ENCODE results near the gene OASL. TPM values are rescaled to one million over a fixed set of nuclear protein-coding genes. Genes with fewer than 3 reads are reported as not detected.

Gene OASL
- total and polyA plus RNA-seq, 9 of the 15 experiments (the other 6 are each of a cell fraction or from before 2014, with no cell fraction given), result 0.14 TPM; not detected in 8

DNA sequence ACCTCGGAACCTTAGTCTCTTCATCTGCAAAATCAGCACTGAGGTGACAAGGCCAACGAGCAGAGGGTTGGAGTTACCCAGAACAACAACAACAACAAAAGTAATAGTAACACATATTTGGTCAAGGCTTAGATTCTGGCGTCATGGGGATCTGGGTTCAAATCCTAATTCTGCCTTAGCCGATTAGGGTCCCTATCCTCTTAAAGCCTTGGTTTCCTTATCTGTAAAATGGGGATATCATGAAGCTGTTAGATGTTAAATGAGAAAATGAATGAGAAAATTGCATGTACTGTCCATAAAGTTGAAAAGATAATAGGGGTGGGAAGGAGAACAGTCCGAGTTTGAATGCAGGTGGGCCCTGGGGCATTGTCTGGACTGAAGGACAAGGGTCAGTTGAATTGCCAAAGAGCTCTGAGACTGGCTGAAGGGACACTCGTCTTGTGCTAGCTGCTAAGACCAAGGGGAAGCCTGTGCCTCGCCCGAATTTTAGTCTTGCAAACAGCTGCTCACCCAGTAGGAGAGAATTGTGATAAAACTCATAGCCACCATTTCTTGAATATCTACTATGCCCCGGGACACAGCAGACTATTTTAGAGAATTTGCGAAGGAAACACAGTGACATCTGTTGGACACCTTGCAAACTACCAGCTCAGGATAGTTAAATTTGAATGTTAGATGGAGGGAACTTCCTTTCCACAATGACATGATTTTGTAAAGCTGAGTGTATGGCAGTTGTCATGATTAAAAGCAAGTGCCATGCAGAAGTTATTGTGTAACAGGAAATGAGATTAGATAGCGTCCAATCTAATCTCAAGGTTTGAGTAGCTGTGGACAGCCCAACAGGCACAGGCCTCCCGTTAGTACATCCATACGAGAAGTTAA lies 67.5 kb downstream of the OASL start (continued):
- TF ChIP-seq, protein P1, sequence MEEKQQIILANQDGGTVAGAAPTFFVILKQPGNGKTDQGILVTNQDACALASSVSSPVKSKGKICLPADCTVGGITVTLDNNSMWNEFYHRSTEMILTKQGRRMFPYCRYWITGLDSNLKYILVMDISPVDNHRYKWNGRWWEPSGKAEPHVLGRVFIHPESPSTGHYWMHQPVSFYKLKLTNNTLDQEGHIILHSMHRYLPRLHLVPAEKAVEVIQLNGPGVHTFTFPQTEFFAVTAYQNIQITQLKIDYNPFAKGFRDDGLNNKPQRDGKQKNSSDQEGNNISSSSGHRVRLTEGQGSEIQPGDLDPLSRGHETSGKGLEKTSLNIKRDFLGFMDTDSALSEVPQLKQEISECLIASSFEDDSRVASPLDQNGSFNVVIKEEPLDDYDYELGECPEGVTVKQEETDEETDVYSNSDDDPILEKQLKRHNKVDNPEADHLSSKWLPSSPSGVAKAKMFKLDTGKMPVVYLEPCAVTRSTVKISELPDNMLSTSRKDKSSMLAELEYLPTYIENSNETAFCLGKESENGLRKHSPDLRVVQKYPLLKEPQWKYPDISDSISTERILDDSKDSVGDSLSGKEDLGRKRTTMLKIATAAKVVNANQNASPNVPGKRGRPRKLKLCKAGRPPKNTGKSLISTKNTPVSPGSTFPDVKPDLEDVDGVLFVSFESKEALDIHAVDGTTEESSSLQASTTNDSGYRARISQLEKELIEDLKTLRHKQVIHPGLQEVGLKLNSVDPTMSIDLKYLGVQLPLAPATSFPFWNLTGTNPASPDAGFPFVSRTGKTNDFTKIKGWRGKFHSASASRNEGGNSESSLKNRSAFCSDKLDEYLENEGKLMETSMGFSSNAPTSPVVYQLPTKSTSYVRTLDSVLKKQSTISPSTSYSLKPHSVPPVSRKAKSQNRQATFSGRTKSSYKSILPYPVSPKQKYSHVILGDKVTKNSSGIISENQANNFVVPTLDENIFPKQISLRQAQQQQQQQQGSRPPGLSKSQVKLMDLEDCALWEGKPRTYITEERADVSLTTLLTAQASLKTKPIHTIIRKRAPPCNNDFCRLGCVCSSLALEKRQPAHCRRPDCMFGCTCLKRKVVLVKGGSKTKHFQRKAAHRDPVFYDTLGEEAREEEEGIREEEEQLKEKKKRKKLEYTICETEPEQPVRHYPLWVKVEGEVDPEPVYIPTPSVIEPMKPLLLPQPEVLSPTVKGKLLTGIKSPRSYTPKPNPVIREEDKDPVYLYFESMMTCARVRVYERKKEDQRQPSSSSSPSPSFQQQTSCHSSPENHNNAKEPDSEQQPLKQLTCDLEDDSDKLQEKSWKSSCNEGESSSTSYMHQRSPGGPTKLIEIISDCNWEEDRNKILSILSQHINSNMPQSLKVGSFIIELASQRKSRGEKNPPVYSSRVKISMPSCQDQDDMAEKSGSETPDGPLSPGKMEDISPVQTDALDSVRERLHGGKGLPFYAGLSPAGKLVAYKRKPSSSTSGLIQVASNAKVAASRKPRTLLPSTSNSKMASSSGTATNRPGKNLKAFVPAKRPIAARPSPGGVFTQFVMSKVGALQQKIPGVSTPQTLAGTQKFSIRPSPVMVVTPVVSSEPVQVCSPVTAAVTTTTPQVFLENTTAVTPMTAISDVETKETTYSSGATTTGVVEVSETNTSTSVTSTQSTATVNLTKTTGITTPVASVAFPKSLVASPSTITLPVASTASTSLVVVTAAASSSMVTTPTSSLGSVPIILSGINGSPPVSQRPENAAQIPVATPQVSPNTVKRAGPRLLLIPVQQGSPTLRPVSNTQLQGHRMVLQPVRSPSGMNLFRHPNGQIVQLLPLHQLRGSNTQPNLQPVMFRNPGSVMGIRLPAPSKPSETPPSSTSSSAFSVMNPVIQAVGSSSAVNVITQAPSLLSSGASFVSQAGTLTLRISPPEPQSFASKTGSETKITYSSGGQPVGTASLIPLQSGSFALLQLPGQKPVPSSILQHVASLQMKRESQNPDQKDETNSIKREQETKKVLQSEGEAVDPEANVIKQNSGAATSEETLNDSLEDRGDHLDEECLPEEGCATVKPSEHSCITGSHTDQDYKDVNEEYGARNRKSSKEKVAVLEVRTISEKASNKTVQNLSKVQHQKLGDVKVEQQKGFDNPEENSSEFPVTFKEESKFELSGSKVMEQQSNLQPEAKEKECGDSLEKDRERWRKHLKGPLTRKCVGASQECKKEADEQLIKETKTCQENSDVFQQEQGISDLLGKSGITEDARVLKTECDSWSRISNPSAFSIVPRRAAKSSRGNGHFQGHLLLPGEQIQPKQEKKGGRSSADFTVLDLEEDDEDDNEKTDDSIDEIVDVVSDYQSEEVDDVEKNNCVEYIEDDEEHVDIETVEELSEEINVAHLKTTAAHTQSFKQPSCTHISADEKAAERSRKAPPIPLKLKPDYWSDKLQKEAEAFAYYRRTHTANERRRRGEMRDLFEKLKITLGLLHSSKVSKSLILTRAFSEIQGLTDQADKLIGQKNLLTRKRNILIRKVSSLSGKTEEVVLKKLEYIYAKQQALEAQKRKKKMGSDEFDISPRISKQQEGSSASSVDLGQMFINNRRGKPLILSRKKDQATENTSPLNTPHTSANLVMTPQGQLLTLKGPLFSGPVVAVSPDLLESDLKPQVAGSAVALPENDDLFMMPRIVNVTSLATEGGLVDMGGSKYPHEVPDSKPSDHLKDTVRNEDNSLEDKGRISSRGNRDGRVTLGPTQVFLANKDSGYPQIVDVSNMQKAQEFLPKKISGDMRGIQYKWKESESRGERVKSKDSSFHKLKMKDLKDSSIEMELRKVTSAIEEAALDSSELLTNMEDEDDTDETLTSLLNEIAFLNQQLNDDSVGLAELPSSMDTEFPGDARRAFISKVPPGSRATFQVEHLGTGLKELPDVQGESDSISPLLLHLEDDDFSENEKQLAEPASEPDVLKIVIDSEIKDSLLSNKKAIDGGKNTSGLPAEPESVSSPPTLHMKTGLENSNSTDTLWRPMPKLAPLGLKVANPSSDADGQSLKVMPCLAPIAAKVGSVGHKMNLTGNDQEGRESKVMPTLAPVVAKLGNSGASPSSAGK (IDR thresholded peaks at IDR 0.05), result 0 out of 2 replicates have a peak, but pooled peaks have one; percentile 9
- TF ChIP-seq GABPA (tag; conservative IDR thresholded peaks at IDR 0.05; ENCODE audit: low read depth), result peak; percentile 40; the same call in 1 of the 2 replicates
- TF ChIP-seq, protein P2, sequence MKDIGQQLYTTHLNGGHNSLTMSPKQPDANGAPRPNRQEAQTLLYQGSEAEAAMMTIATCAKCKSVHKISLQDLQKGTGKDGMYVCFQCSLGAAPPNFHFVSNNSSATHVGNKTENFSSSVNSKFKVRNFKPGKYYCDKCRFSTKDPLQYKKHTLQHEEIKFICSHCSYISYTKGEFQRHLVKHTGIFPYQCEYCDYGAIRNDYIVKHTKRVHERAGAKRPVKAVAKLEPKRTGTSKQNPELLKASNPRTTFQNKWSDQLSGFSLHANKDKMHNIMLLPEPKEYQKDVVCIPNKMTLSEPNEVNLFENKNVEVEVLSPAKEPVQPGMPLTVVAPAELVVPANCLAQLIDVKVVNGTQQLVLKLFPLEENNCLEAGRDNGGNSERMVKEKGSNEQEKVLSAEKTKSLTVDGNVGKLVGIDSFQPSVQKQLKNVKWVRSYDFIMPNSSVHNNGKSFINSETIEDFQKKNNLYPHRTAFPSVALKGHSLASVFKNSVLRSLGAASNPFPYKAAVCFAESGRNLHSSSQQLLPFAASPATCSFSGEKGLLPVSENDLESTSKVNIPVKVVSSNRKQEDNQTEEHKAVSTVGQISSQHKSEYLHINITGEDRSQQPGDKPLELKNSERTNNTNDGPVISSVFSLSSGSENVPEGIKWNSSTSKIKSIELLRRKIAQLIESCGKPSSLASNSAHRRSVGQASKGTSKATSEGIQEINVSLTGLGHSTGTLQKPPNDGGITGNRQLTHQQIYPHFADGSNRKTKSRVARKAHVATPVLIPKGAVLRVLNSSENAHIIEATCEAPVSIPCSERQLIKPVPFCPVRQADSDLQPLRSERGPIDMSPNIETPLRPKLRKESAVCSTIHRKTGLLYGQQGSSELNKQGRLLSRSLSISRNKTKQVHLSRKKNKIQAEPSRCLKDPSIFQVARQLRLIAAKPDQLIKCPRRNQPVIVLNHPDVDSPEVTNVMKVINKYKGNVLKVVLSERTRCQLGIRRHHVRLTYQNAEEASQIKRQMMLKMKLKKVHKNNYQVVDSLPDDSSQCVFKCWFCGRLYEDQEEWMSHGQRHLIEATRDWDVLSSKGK (CRISPR knock-in tag; IDR thresholded peaks at IDR 0.05), result no peak
- no peak for TF ChIP-seq HSF4 (CRISPR knock-in tag; IDR thresholded peaks at IDR 0.05; ENCODE audit: borderline replicate concordance)
- no peak for TF ChIP-seq FOXK2 (conservative IDR thresholded peaks at IDR 0.05 in 1 of 2, IDR thresholded peaks at IDR 0.05 in 1 of 2; ENCODE audit: low read depth in 2 of 2)
- TF ChIP-seq MAFK (IDR thresholded peaks at IDR 0.05; ENCODE audit: low read length), result 0 out of 2 replicates have a peak, but pooled peaks have one; percentile 8
- no peak for TF ChIP-seq HIVEP1 (CRISPR knock-in tag; IDR thresholded peaks at IDR 0.05)
- TF ChIP-seq RBBP5 (IDR thresholded peaks at IDR 0.05; ENCODE audit: borderline replicate concordance, insufficient read depth, low read length, poor library complexity, severe bottlenecking), result no peak
- no peak for TF ChIP-seq KDM2B (CRISPR knock-in tag; IDR thresholded peaks at IDR 0.05)
- no peak for TF ChIP-seq CREB1 (IDR thresholded peaks at IDR 0.05)
- 0 out of 2 replicates have a peak, but pooled peaks have one; percentile 23 for TF ChIP-seq CREB1 (CRISPR knock-in tag; IDR thresholded peaks at IDR 0.05)
- peak; percentile 16; the same call in 1 of the 2 replicates for TF ChIP-seq ZNF384 (IDR thresholded peaks at IDR 0.05; ENCODE audit: low read depth, low read length)
